Suprapubic skin (tissue), 3 donors: ENCODE measurements around the gene KRTAP5-7.

Source experiments
- CTCF ChIP-seq, 2 donors: fragments of 200-600 bp in 1 of 2; fragments of 450-650 bp in 1 of 2; sonication (generic) in 1 of 2; IDR thresholded peaks; one replicate each; pipeline ENCODE4 v1.5.1; 2016 to 2019; ENCODE audit warnings: antibody characterized with exemption in 2 of 2, mild to moderate bottlenecking in 1 of 2, moderate library complexity in 1 of 2
- POLR2A ChIP-seq, 2 donors: fragments of 450-650 bp; IDR thresholded peaks; one replicate each; pipeline ENCODE4 v1.6.1; 2017; ENCODE audit warnings: antibody characterized with exemption in 2 of 2, mild to moderate bottlenecking in 2 of 2, moderate library complexity in 2 of 2

GRCh38 chr11:71574418-71574817, 47.4 kb downstream of the KRTAP5-7 start:
- no peak for TF ChIP-seq POLR2A (IDR thresholded peaks at IDR 0.05)
- TF ChIP-seq CTCF (IDR thresholded peaks at IDR 0.05), result no peak
